ENCODE data around the gene SF3B6. TPM values are rescaled to one million over a fixed set of nuclear protein-coding genes. Genes with fewer than 3 reads are reported as not detected.
"Not testable (repeated sequence)": the region's sequence is repeated elsewhere in the genome, so short reads cannot be mapped to it uniquely, and the experiment has no call there.

SF3B6 gene, protein sequence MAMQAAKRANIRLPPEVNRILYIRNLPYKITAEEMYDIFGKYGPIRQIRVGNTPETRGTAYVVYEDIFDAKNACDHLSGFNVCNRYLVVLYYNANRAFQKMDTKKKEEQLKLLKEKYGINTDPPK
- polyA plus RNA-seq (ENCODE audit: insufficient read length in 3 of 3) = 100 to 1,000 TPM; 128 to 165 (median 160) TPM
- long read RNA-seq, donor 1, transcript SF3B6-201 (4 exons, 770 nt) = major isoform, 95 of 105 reads
- long read RNA-seq, donor 1, partial matches to known transcripts = 0 of 105 reads
- long read RNA-seq, donor 1, other reads (novel, unspliced or antisense) = 9 of 105 reads
- long read RNA-seq, donor 2, transcript SF3B6-201 (4 exons, 770 nt) = major isoform, 98 of 114 reads
- long read RNA-seq, donor 2, partial matches to known transcripts = 0 of 114 reads
- long read RNA-seq, donor 2, other reads (novel, unspliced or antisense) = 16 of 114 reads
- long read RNA-seq, donor 3, transcript SF3B6-201 (4 exons, 770 nt) = major isoform, 184 of 199 reads
- long read RNA-seq, donor 3, partial matches to known transcripts = 5 of 199 reads
- long read RNA-seq, donor 3, other reads (novel, unspliced or antisense) = 8 of 199 reads
- long read RNA-seq, donor 4, transcript SF3B6-201 (4 exons, 770 nt) = major isoform, 109 of 114 reads
- long read RNA-seq, donor 4, partial matches to known transcripts = 0 of 114 reads
- long read RNA-seq, donor 4, other reads (novel, unspliced or antisense) = 5 of 114 reads
- long read RNA-seq, donor 5 = 0 reads
- long read RNA-seq, donor 6, transcript SF3B6-201 (4 exons, 770 nt) = major isoform, 119 of 128 reads
- long read RNA-seq, donor 6, partial matches to known transcripts = 0 of 128 reads
- long read RNA-seq, donor 6, other reads (novel, unspliced or antisense) = 6 of 128 reads
- long read RNA-seq, donor 7, transcript SF3B6-201 (4 exons, 770 nt) = major isoform, 158 of 198 reads
- long read RNA-seq, donor 7, partial matches to known transcripts = 30 of 198 reads
- long read RNA-seq, donor 7, other reads (novel, unspliced or antisense) = 10 of 198 reads
- long read RNA-seq, donor 8, transcript SF3B6-201 (4 exons, 770 nt) = major isoform, 228 of 274 reads
- long read RNA-seq, donor 8, partial matches to known transcripts = 10 of 274 reads
- long read RNA-seq, donor 8, other reads (novel, unspliced or antisense) = 33 of 274 reads
- long read RNA-seq, donor 9, transcript SF3B6-201 (4 exons, 770 nt) = major isoform, 137 of 159 reads
- long read RNA-seq, donor 9, partial matches to known transcripts = 13 of 159 reads
- long read RNA-seq, donor 9, other reads (novel, unspliced or antisense) = 9 of 159 reads
- long read RNA-seq, donor 10, transcript SF3B6-201 (4 exons, 770 nt) = major isoform, 160 of 189 reads
- long read RNA-seq, donor 10, partial matches to known transcripts = 18 of 189 reads
- long read RNA-seq, donor 10, other reads (novel, unspliced or antisense) = 11 of 189 reads
- long read RNA-seq, donor 11, transcript SF3B6-201 (4 exons, 770 nt) = major isoform, 83 of 91 reads
- long read RNA-seq, donor 11, partial matches to known transcripts = 8 of 91 reads
- long read RNA-seq, donor 11, other reads (novel, unspliced or antisense) = 0 of 91 reads
- long read RNA-seq, donor 12, transcript SF3B6-201 (4 exons, 770 nt) = major isoform, 57 of 64 reads
- long read RNA-seq, donor 12, partial matches to known transcripts = 0 of 64 reads
- long read RNA-seq, donor 12, other reads (novel, unspliced or antisense) = 6 of 64 reads
- long read RNA-seq, donor 13, transcript SF3B6-202 (2 exons, 720 nt) = minor isoform, 5 of 313 reads
- long read RNA-seq, donor 13, transcript SF3B6-201 (4 exons, 770 nt) = major isoform, 280 of 313 reads
- long read RNA-seq, donor 13, partial matches to known transcripts = 16 of 313 reads
- long read RNA-seq, donor 13, other reads (novel, unspliced or antisense) = 12 of 313 reads
- long read RNA-seq, donor 14, transcript SF3B6-201 (4 exons, 770 nt) = major isoform, 137 of 146 reads
- long read RNA-seq, donor 14, partial matches to known transcripts = 0 of 146 reads
- long read RNA-seq, donor 14, other reads (novel, unspliced or antisense) = 8 of 146 reads
- long read RNA-seq, donor 15, transcript SF3B6-201 (4 exons, 770 nt) = major isoform, 57 of 63 reads
- long read RNA-seq, donor 15, partial matches to known transcripts = 0 of 63 reads
- long read RNA-seq, donor 15, other reads (novel, unspliced or antisense) = 5 of 63 reads
- long read RNA-seq, donor 16, transcript SF3B6-201 (4 exons, 770 nt) = major isoform, 250 of 296 reads
- long read RNA-seq, donor 16, partial matches to known transcripts = 9 of 296 reads
- long read RNA-seq, donor 16, other reads (novel, unspliced or antisense) = 35 of 296 reads

DNA sequence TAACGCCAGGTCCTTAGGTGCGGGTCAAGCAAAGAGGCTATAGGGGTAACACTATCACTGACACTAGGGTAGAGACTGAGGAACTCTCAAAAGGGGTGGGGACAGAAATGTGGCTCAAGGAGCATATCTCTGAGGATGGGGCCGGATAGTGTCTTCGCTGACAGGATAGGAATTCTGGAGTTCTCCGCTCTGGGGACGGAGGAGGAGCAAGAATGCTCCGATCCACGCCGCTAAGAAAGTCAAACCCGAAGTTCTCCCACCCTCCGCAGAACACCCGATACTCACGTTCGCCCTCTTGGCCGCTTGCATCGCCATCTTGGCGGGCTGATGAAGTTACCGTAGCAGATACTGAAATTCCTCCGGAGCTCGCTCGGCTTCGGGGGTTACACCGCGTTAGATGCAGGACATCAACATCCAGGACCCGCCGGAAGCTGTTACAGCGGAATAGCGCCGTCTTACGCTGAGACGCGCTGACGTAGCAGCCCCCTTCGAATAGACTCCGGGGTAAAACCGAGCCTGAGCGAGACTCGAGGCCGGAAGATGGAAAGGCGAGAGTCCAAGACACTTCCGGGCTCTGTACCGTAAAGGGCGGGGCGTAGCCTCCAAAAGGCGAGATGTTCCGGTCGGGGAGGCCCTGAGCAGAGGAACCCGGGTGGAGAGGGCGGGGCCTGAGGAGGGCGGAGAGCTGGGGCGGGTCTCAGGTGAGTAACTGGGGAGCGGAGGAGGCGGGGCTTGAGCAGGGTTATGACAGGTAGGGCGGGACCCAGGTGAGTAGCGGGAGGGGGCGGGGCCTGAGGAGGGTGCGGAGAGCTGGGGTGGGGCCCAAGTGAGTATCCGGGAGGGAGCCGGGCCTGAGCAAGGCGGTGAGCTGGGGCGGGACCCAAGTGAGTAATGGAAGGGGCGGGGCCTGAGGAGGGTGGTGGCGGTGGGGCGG lies at the start of gene SF3B6:
Gene SF3B6, minus strand, starts transcription at position 412 of the 934 bp plus-strand sequence. Its CDS starts 97 bp downstream, at position 315.
- peak; percentile 95 to 99 (median 98) for DNase-seq (ENCODE audit: extremely low read depth in 1 of 11, low read depth in 9 of 11, low spot score in 4 of 11)

DNA sequence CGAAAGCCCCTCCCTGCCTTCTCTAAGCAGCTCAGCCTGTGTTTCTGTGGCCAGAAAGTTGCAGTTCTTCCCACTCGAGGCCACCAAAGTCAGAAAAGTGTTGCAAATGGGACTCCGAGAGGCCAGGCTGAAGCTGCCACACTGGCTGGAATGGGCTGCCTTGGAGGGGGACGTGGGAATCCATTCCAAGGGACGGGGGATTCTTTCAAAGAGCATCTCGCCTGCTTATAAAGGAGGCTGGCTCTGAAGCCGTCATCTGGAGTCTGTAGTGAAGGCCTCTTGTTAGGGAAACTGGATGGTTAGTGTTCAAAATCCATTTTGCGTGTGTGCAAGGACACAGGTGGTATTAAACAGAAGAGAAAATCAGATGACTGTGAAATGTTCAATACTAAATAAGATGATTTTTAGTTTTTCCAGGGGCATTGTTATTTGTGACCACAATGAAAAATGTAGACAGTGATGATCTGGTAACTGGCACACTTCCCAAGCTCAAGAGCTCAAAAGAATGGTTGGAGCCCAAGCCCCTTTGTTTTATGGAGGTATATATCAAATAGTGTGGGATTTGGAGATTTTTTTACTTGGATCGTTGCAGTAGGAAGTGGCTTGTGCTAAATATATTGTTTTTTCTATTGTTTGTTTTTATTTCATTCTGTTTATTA lies 47.9 kb upstream of the SF3B6 start:
- DNase-seq (ENCODE audit: extremely low read depth in 1 of 11, low read depth in 9 of 11, low spot score in 4 of 11) = peak in 1 of 11 donors; percentile 59

DNA sequence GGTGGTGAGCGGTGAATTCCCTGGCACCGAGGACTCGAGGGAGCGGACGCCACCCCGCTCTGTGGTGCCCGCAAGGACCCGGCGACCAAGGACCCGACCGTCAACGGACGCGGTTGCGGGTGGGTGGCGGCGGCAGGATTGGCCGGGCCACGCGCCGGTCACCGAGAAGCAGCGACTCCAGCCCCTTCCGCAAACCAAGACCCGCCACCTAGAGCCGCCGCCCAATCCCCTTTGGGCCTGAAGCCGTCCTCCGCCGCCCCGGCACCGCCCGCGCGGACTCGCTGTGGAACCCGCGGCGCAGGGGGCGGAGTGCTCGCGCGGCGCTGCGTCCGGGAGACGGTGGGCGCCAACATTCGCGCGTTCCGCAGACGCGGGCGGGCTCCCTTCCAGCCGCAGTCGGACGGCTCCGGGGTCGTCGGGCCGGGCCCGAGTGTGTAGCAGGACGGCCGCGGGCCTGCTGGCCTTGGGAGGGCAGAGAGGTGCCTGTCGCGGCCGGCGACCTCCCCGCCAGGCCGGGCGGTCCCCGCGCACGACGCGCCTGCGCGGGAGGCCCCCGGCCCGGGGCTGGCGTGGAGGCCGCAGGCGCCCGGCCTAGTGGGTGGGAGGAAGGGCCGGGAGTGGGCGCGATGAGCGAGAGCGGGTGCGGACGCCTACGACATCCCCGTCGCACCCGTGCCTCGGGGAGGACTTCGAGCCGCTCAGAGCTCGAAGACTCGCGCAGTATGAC lies 47.2 kb upstream of the SF3B6 start, which contains the start of the genes FAM228B and PFN4:
Gene FAM228B, plus strand, starts transcription at position 275 of the 727 bp plus-strand sequence. CDS start 893 bp downstream, outside the sequence.
Gene PFN4, minus strand, starts transcription at position 140 of the 727 bp plus-strand sequence. CDS start 799 bp downstream, outside the sequence.
- peak; percentile 54 to 85 (median 81) for DNase-seq (ENCODE audit: extremely low read depth in 1 of 11, low read depth in 9 of 11, low spot score in 4 of 11)

DNA sequence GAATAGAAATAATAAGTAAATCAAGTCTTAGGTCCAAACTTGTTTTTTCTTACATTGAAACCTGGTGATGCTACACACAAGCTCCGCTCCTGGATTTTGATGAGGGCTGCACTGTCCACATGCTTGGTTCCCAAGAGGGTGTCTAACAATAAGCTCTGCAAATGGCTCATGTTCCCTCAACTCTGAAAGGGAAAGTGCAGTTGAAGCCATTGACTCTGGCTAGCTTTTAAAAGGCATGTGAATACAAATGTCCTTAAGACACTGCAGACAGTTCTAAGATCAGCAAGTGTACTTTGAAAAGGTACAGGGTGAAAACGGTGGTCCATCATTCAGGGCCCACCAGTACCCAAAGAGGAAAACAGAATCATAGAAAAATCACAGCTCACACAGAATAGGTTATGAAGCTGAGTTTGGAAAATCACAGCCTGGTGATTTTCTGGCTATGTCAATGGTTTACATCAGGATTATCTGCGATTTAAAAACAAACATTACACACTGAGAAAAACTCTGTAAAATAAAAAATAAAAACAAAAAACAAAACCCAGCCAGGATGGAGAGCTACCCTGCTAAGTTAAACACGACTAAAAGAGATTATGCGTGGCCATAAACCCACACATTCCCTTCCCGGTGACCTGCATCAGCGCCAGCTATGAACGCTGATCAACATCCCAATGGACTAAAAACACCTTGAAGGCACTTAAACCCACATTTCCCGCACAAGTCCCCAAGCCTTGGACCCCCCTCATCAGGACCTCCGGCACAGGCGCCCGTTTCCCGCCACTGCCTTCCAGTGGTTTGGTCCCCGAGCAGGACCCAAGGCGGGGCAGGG lies 46.5 kb upstream of the SF3B6 start:
- peak in 1 of 11 donors; percentile 19 for DNase-seq (ENCODE audit: extremely low read depth in 1 of 11, low read depth in 9 of 11, low spot score in 4 of 11)

DNA sequence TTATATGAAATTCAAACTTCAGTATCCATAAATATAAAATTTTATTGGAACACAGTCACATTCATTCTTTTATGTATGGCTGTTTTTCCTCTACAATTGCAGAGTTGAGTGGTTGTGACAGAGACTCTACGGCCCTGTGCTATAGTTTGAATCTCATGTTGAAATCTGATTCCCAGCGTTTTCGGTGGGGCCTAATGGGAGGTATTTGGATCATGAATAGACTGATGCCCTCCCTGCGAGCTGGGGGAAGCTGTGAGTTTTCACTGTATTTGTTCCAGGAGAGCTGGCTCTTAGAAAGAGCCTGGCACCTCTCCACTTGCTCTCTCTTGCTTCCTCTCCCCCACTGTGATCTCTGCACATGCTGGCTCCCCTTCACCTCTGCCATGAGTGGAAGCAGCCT lies 45.3 kb upstream of the SF3B6 start:
- no peak for DNase-seq (ENCODE audit: extremely low read depth in 1 of 11, low read depth in 9 of 11, low spot score in 4 of 11)

DNA sequence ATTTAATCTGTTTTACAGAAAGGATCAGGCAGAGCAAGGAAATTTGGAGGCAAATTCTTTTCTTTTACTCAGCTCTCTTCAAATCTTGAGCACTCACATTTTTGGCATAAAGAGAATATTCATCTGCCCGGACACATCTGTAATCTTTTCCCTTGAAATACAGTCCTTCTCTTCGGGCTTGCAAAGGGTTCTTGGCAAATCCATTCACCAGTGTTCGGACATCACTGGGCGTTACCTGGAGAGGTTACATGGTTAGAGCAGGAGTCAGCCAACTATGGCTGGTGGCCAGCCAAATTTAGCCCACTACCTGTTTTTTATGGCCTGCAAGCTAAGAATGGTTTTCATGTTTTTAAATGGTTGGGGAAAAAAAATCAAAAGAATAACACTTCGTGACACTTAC lies 44.9 kb upstream of the SF3B6 start:
- DNase-seq (ENCODE audit: extremely low read depth in 1 of 11, low read depth in 9 of 11, low spot score in 4 of 11) = no peak

DNA sequence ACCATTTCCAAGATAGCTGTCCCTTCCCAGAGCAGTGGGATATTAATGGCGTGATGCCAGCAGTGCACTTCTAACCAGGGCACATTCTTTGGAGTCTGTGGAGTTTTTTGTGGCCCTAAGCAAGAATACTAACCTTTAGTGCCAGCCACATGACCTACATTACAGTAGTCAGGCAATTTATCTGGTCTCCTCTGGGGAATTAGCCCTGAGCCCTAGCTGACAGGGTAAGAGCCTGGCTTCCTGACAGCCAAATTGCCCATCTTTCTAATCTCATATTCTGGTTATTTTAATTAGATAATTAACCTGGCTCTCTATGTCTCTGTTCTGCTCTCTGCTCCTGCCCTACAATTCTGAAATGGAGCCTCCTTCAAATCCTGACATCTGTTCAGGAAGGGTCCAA lies 41.8 kb upstream of the SF3B6 start:
- no peak for DNase-seq (ENCODE audit: extremely low read depth in 1 of 11, low read depth in 9 of 11, low spot score in 4 of 11)

DNA sequence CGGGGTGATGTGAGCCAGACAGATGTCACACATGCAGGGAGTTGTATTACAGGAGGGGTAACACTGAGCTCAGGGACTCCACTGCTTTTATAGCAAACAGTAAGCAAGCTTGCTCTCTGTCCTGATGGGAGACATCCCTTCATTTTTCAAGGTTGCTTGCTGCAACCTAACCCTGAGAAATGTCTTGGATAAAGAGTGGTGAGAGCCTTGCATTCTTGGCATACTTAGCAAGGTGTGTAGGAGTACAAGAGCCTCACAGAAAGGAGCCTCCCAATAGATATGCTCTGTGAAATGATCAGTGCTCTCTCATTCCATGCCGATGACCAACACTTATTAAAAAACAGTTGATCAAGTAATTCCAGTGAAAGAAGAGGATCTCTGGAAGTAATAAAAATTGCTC lies 38.9 kb upstream of the SF3B6 start:
- DNase-seq (ENCODE audit: extremely low read depth in 1 of 11, low read depth in 9 of 11, low spot score in 4 of 11) = no peak

DNA sequence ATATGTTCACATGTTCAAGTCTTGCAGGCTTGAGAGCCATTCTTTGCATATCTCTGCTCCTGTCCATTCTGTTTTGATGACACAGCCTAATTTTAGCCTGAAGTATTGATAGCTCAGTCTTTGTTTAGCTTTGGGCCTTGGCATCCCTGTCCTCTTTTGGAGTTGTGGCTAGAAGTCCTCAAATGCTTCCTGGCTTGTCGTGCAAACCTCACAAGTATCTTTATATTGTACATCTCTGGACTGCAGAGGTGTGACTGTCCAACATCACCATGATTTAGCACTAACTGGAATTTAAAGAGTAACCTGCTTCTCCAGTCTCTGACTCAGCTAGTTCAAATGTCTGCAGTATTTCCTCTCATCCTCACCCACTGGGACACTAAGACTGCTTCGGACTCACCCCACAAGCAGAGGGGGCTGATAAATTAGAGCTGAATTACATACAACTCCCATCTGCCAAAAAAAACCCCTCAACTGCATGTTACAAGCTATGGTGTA lies 35.3 kb upstream of the SF3B6 start:
- no peak for DNase-seq (ENCODE audit: extremely low read depth in 1 of 11, low read depth in 9 of 11, low spot score in 4 of 11)

DNA sequence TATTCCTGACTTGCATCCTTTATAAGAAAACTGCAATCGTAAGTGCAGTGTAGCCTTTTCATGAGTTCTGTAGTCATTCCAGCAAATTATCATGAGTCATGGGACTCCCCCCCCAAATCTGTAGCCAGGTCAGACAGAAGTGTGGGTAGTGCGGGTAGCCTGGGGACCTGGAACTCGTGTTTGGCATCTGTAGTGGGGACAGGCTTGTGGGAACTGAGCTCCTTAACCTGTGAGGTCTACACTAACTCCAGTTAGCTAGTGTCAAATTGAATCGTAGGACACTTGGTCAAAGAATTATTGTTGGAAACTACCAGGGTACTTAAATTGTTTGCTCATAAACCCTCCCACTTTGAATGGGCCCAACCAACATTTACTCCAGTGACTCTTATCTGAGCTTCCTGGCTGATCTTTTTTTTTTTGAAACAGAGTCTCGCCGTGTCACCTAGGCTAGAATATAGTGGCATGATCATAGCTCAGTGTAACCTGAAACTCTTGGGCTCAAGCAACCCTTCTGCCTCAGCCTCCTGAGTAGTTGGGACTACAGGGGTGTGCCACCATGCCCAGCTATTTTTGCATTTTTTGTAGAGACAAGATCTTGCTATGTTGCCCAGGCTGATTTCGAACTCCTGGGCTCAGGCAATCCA lies 34.7 kb upstream of the SF3B6 start:
- DNase-seq (ENCODE audit: extremely low read depth in 1 of 11, low read depth in 9 of 11, low spot score in 4 of 11) = no peak

DNA sequence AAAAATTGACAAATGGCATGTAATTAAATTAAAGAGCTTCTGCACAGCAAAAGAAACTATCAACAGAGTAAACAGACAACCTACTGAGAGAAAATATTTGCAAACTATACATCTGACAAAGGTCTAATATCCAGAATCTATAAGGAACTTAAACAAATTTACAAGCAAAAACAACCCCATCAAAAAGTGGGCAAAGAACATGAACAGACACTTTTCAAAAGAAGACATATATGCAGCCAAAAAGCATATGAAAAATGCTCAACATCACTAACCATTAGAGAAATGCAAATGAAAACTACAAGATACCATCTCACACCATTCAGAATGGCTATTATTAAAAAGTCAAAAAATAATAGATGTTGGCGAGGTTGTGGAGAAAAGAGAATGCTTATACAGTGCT lies 33.3 kb upstream of the SF3B6 start:
- not testable (repeated sequence) for DNase-seq (ENCODE audit: extremely low read depth in 1 of 11, low read depth in 9 of 11, low spot score in 4 of 11)

DNA sequence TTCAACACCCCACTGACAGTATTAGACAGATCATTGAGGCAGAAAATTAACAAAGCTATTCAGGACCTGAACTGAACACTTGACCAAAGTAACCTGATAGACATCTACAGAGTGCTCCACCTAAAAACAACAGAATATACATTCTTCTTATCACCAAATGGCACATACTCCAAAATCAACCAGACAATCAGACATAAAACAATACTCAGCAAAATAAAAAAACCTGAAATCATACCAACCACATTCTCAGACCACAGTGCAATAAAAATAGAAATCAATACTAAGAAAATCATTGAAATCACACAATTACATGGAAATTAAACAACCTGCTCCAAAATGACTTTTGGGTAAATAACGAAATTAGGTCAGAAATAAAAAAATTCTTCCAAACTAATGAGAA lies 31.2 kb upstream of the SF3B6 start:
- no peak for DNase-seq (ENCODE audit: extremely low read depth in 1 of 11, low read depth in 9 of 11, low spot score in 4 of 11)

DNA sequence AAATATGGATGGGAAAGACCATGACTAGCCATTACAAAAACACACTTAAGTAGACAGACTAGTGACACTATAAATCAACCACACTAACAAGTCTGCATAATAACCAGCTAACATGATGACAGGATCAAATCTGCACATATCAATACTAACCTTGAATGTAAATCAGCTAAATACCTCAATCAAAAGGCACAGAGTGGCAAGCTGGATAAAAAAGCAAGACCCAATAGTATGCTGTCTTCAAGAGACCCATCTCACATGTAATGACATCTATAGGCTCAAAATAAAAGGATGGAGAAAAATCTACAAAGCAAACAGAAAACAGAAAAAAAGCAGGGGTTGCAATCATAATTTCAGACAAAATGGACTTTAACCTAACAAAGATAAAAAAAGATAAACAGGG lies 30.7 kb upstream of the SF3B6 start:
- DNase-seq (ENCODE audit: extremely low read depth in 1 of 11, low read depth in 9 of 11, low spot score in 4 of 11) = no peak
